Neuronal stem cell (in vitro differentiated cells): Measurements from ENCODE around the gene SPINK8.

Experiments used
- DNase-seq: peaks from one replicate; pipeline ENCODE4 v3.0.0-alpha.2; 2013; ENCODE audit warnings: low spot score
- H2AFZ ChIP-seq: one replicate; pipeline ENCODE4 v1.6.1; 2013; ENCODE audit warnings: mild to moderate bottlenecking, low read length, inconsistent platforms
- H2AK5ac ChIP-seq: 2 replicates; pipeline ENCODE4 v1.6.1; 2013; ENCODE audit warnings: low read depth, mild to moderate bottlenecking, inconsistent platforms, low read length, moderate library complexity, mixed read lengths
- H2BK120ac ChIP-seq: 2 replicates; pipeline ENCODE4 v1.6.1; 2013; ENCODE audit warnings: low read depth, mild to moderate bottlenecking, inconsistent platforms, low read length, moderate library complexity, mixed read lengths
- H2BK12ac ChIP-seq: one replicate; pipeline ENCODE4 v1.6.1; 2013; ENCODE audit warnings: low read length, inconsistent platforms
- H2BK15ac ChIP-seq: 2 replicates; pipeline ENCODE4 v1.6.1; 2013; ENCODE audit warnings: mild to moderate bottlenecking, low read length, inconsistent platforms, mixed read lengths
- H2BK5ac ChIP-seq: one replicate; pipeline ENCODE4 v1.6.1; 2013; ENCODE audit warnings: inconsistent platforms, mild to moderate bottlenecking, low read length, moderate library complexity
- H3K14ac ChIP-seq: one replicate; pipeline ENCODE4 v1.6.1; 2013; ENCODE audit warnings: low read length, inconsistent platforms
- H3K18ac ChIP-seq: 2 replicates; pipeline ENCODE4 v1.6.1; 2013; ENCODE audit warnings: low read length, inconsistent platforms
- H3K23ac ChIP-seq: 2 replicates; pipeline ENCODE4 v1.6.1; 2013; ENCODE audit warnings: low read depth, mild to moderate bottlenecking, mixed read lengths, low read length, inconsistent platforms; ENCODE audit not compliant: poor library complexity
- H3K27ac ChIP-seq: replicated peaks from 3 replicates; pipeline ENCODE4 v1.5.1; 2013; ENCODE audit warnings: low read length, inconsistent platforms
- H3K27me3 ChIP-seq, 3 experiments: 2 replicates each; pipeline ENCODE4 v1.6.1; 2013; ENCODE audit warnings: low read length in 3 of 3, mild to moderate bottlenecking in 2 of 3, inconsistent platforms in 1 of 3, low read depth in 1 of 3, mixed read lengths in 1 of 3, moderate library complexity in 1 of 3; ENCODE audit not compliant: control insufficient read depth in 3 of 3, insufficient read depth in 3 of 3
- H3K36me3 ChIP-seq, 2 donors: replicated peaks in 1 of 2; 2 replicates each; pipeline ENCODE4 v1.6.1; 2013; ENCODE audit warnings: low read length in 2 of 2; ENCODE audit not compliant: control insufficient read depth in 2 of 2, insufficient read depth in 2 of 2
- H3K4ac ChIP-seq: 2 replicates; pipeline ENCODE4 v1.6.1; 2013; ENCODE audit warnings: inconsistent platforms, mild to moderate bottlenecking, low read length, moderate library complexity
- H3K4me1 ChIP-seq, 2 donors: 1 replicate in 1 of 2; 2 replicates in 1 of 2; pipeline ENCODE4 v1.6.1; 2013; ENCODE audit warnings: low read length in 2 of 2, low read depth in 1 of 2; ENCODE audit not compliant: control insufficient read depth in 2 of 2, insufficient read depth in 1 of 2
- H3K4me2 ChIP-seq: one replicate; pipeline ENCODE4 v1.6.1; 2013; ENCODE audit warnings: mild to moderate bottlenecking, low read length, inconsistent platforms; ENCODE audit not compliant: insufficient read depth, poor library complexity, severe bottlenecking
- H3K4me3 ChIP-seq, 2 donors: 2 replicates each; pipeline ENCODE4 v1.5.1; 2013; ENCODE audit warnings: low read length in 2 of 2, mild to moderate bottlenecking in 2 of 2, inconsistent platforms in 1 of 2, moderate library complexity in 1 of 2
- H3K79me1 ChIP-seq: one replicate; pipeline ENCODE4 v1.6.1; 2013; ENCODE audit warnings: low read depth, mild to moderate bottlenecking, inconsistent platforms, low read length, moderate library complexity
- H3K9ac ChIP-seq: one replicate; pipeline ENCODE4 v1.6.1; 2013; ENCODE audit warnings: mild to moderate bottlenecking, low read depth, low read length, inconsistent platforms; ENCODE audit not compliant: poor library complexity
- H3K9me3 ChIP-seq, 2 donors: replicated peaks in 1 of 2; 2 replicates each; pipeline versions ENCODE3 to v1.6.1; 2013; ENCODE audit warnings: low read length in 2 of 2, mild to moderate bottlenecking in 2 of 2, inconsistent platforms in 1 of 2, low read depth in 1 of 2, mixed read lengths in 1 of 2, moderate library complexity in 1 of 2; ENCODE audit not compliant: control insufficient read depth in 2 of 2, insufficient read depth in 1 of 2
- H4K8ac ChIP-seq: one replicate; pipeline ENCODE4 v1.6.1; 2013; ENCODE audit warnings: low read depth, mild to moderate bottlenecking, inconsistent platforms, low read length, moderate library complexity
- H4K91ac ChIP-seq: one replicate; pipeline ENCODE4 v1.6.1; 2013; ENCODE audit warnings: low read length, low read depth, mild to moderate bottlenecking, inconsistent platforms; ENCODE audit not compliant: poor library complexity
- WGBS, 2 donors: extraction: QIAGEN DNeasy Blood & Tissue Kit; methylation state at CpG; one replicate each; pipeline ENCODE4 v1.1.7; 2013; ENCODE audit warnings: missing lambda C conversion rate in 2 of 2, mixed read lengths in 1 of 2; ENCODE audit not compliant: insufficient read length in 2 of 2, insufficient replicate concordance in 1 of 2; ENCODE audit errors: extremely low coverage in 2 of 2; 5-methylcytosine and 5-hydroxymethylcytosine counted together

The SPINK8 gene

GRCh38 chr3:48285675-48286074, 47.8 kb downstream of the SPINK8 start:
- H2BK15ac ChIP-seq: no peak overlapping the region
- no peak overlapping the region for H2AK5ac ChIP-seq
- H2BK120ac ChIP-seq: no peak overlapping the region
- no peak overlapping the region for H3K4ac ChIP-seq
- no peaks in the 10 kb centered on the region for H3K27me3 ChIP-seq
- no CpG with 5 or more reads among the region's 1 CpG for WGBS, 2 donors
- DNase-seq: no peak
- no peak overlapping the region for H2BK12ac ChIP-seq
- no peaks in the 10 kb centered on the region for H3K4me1 ChIP-seq
- no peak overlapping the region for H2BK5ac ChIP-seq
- H3K9ac ChIP-seq: no peak overlapping the region
- no peak overlapping the region for H3K27ac ChIP-seq
- peaks cover 0 to 10% of the 10 kb centered on the region in 2 donors for H3K9me3 ChIP-seq
- no peak overlapping the region for H4K91ac ChIP-seq
- H3K18ac ChIP-seq: no peak overlapping the region
- no peak overlapping the region for H4K8ac ChIP-seq
- no peak overlapping the region for H3K4me2 ChIP-seq
- peaks cover 3 to 6% of the 10 kb centered on the region in 2 donors for H3K36me3 ChIP-seq
- no peak overlapping the region for H3K23ac ChIP-seq
- no peaks in the 10 kb centered on the region for H3K79me1 ChIP-seq
- H3K14ac ChIP-seq: no peak overlapping the region
- H3K4me3 ChIP-seq: no peak overlapping the region
- no peak overlapping the region for H2AFZ ChIP-seq

GRCh38 chr3:48285132-48285531, 48.3 kb downstream of the SPINK8 start:
- Histone ChIP-seq H2BK15ac (no peak overlapping the region), H4K8ac (no peak overlapping the region), H3K23ac (no peak overlapping the region), H2BK5ac (no peak overlapping the region), H2AK5ac (no peak overlapping the region), H3K18ac (no peak overlapping the region), H2BK120ac (no peak overlapping the region), H3K27ac (no peak overlapping the region), H3K36me3 (peaks cover 3% of the 10 kb centered on the region in 2 donors), H3K4me2 (no peak overlapping the region), H3K4ac (no peak overlapping the region), H3K14ac (no peak overlapping the region), H3K4me1 (no peaks in the 10 kb centered on the region), H4K91ac (no peak overlapping the region), H3K4me3 (no peak overlapping the region), H3K9ac (no peak overlapping the region), H3K27me3 (no peaks in the 10 kb centered on the region), H2BK12ac (no peak overlapping the region), H3K9me3 (peaks cover 0 to 10% of the 10 kb centered on the region in 2 donors), H3K79me1 (no peaks in the 10 kb centered on the region), H2AFZ (no peak overlapping the region)
- DNase-seq: no peak
- WGBS, 2 donors: no CpG with 5 or more reads among the region's 1 CpG

GRCh38 chr3:48280881-48281280, 52.6 kb downstream of the SPINK8 start:
- Histone ChIP-seq H3K18ac (no peak overlapping the region), H2AK5ac (no peak overlapping the region), H2BK5ac (no peak overlapping the region), H3K4me2 (no peak overlapping the region), H3K79me1 (no peaks in the 10 kb centered on the region), H2AFZ (no peak overlapping the region), H3K23ac (no peak overlapping the region), H4K8ac (no peak overlapping the region), H3K9ac (no peak overlapping the region), H2BK120ac (no peak overlapping the region), H2BK15ac (no peak overlapping the region), H3K27me3 (no peaks in the 10 kb centered on the region), H3K4me1 (peaks cover 2 to 7% of the 10 kb centered on the region in 2 donors), H2BK12ac (no peak overlapping the region), H3K36me3 (peaks cover 0 to 3% of the 10 kb centered on the region in 2 donors), H3K14ac (no peak overlapping the region), H3K4ac (no peak overlapping the region), H3K9me3 (peaks cover 0 to 3% of the 10 kb centered on the region in 2 donors), H3K27ac (no peak overlapping the region), H4K91ac (no peak overlapping the region), H3K4me3 (no peak overlapping the region)
- WGBS, 2 donors: no CpG with 5 or more reads among the region's 4 CpGs
- no peak for DNase-seq

- WGBS, 2 donors: no CpG with 5 or more reads among the region's 4 CpGs
- Histone ChIP-seq H4K8ac (no peak overlapping the region), H3K79me1 (no peaks in the 10 kb centered on the region), H4K91ac (no peak overlapping the region), H3K36me3 (peaks cover 0 to 3% of the 10 kb centered on the region in 2 donors), H3K9me3 (peaks cover 0 to 3% of the 10 kb centered on the region in 2 donors), H3K4me2 (no peak overlapping the region), H3K4ac (no peak overlapping the region), H3K18ac (no peak overlapping the region), H2BK5ac (no peak overlapping the region), H2AK5ac (no peak overlapping the region), H2AFZ (no peak overlapping the region), H3K14ac (no peak overlapping the region), H3K27ac (no peak overlapping the region), H2BK120ac (no peak overlapping the region), H3K4me3 (no peak overlapping the region), H3K27me3 (no peaks in the 10 kb centered on the region), H2BK15ac (no peak overlapping the region), H3K4me1 (peaks cover 2 to 7% of the 10 kb centered on the region in 2 donors), H3K23ac (no peak overlapping the region), H2BK12ac (no peak overlapping the region), H3K9ac (no peak overlapping the region)
- DNase-seq: no peak
Observed at GRCh38 chr3:48278884-48279559, 54.4 kb downstream of the SPINK8 start.
